OCI-LY3 (cell line): ENCODE data around the gene TNC.

ENCODE experiments used
- CTCF ChIP-seq: fragments of 200-600, 300-600 bp; sonication (generic); IDR thresholded peaks from 2 replicates; pipeline ENCODE4 v1.5.1; 2014; ENCODE audit warnings: antibody characterized with exemption, low read length, low read depth
- EZH2phosphoT487 ChIP-seq: fragments of 200-600 bp; shearing (Covaris generic); IDR thresholded peaks from 2 replicates; pipeline ENCODE4 v1.6.1; 2018; ENCODE audit warnings: antibody characterized with exemption, mixed run types, low read depth

- TF ChIP-seq CTCF = no peak
- no peak for TF ChIP-seq EZH2phosphoT487
Observed at GRCh38 chr9:115109486-115109885, 8.5 kb downstream of the TNC start.
